HG03520 (cell line): Measurements from ENCODE around the gene CXorf51B.
"Not testable (repeated sequence)": the region's sequence is repeated elsewhere in the genome, so short reads cannot be mapped to it uniquely, and the experiment has no call there.

Source experiments
- ATAC-seq: cut with Tn5 transposase; IDR thresholded peaks from one replicate; pipeline ENCODE4 v1.9.1; 2021; ENCODE audit warnings: mild to moderate bottlenecking, moderate library complexity; ENCODE audit not compliant: unreplicated experiment

The CXorf51B gene

DNA sequence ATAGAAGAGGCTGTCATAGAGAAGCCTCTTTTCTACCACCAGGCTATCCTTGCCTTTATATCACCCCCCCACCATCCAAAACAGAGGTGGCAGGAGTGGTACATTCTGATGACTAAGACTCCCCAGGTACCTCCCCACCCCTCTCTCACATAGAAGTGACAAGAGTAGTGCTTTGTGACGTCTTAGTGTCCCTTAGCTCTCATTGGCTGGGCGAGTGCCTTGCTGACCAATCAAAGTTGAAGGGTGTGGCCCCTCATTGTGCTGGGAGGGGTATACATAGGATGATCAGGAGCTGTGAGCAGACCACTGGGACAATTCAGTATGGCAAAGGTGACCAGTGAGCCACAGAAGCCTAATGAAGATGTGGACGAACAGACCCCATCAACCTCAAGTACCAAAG is at the start of gene CXorf51B:
TSS of gene CXorf51B (plus strand) at position 301 of the 400 bp plus-strand sequence. CDS start at position 322, 21 bp downstream.
- not testable (repeated sequence) for ATAC-seq

DNA sequence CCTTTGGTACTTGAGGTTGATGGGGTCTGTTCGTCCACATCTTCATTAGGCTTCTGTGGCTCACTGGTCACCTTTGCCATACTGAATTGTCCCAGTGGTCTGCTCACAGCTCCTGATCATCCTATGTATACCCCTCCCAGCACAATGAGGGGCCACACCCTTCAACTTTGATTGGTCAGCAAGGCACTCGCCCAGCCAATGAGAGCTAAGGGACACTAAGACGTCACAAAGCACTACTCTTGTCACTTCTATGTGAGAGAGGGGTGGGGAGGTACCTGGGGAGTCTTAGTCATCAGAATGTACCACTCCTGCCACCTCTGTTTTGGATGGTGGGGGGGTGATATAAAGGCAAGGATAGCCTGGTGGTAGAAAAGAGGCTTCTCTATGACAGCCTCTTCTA is 5.1 kb downstream of the CXorf51B start, which contains the start of gene CXorf51A:
TSS of gene CXorf51A (minus strand) at position 101 of the 400 bp plus-strand sequence. CDS start at position 80, 21 bp downstream.
- not testable (repeated sequence) for ATAC-seq

DNA sequence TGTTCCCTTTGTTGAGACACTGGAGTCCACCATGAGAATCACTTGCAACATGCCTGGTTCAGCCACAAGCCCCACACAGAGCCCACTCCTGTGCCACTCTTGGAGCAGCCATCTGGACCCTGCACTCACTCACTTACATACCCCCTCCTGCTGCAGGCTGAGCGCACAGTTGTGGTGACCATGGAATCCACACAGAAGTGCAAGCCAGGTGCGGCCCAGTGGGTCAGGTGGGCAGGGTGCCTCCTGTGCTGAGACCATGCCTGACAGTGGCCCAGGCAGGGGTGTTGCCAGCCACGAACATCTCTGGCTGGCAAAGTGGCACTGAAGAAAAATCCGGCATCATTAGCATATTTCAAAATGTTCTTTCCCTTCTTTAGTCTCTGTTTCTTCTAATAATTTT is 22.4 kb downstream of the CXorf51B start:
- ATAC-seq = no peak

DNA sequence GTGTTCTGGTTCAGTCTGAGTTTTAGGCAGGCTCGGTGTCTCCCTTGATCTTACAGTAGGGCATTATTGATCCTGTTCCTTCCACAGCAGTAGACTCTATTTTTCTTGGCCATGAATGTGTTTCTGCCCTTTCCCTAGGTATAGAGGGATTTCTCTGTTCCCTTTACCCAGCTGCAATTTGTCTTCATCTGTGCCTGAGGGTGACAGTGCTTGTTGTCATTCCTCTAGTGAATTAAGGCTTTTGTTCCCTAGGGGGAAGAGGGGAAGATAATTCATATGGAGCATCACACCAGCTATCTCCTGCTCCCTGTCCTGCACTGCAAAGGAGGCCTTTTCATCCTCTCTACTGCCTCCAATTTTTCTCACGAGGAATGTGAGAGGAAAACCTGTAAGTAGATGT is 44.7 kb downstream of the CXorf51B start:
- ATAC-seq = no peak
